ENCODE data around the gene CHST8.

DNA sequence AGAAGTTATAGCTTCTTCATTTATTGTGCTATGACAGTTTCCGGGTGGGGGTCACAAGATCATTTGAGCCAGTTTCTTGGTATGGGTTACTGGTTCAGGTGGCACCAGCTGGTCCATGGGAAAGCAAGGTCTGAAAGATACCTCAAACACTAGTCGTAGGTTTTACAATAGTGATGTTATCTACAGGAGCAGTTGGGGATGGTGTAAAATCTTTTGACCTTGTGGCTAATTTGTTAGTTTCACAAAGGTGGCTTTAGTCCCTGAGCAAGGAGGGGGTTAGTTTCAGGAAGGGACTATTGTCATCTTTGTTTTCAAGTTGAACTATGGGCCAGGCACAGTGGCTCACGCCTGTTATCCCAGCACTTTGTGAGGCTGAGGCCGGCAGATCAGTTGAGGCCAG is 24.6 kb downstream of the CHST8 start:
- no peak for TF ChIP-seq GATA3 (IDR thresholded peaks at IDR 0.05; ENCODE audit: low read depth, low read length)
- TF ChIP-seq GATA2 (IDR thresholded peaks at IDR 0.05; ENCODE audit: low read depth, low read length): no peak
